GM18907 (cell line): ENCODE data around the gene PTX3.

Experiments used
- ATAC-seq: cut with Tn5 transposase; IDR thresholded peaks from one replicate; pipeline ENCODE4 v1.9.1; 2021; ENCODE audit warnings: mild to moderate bottlenecking, moderate library complexity; ENCODE audit not compliant: unreplicated experiment

Gene PTX3

DNA sequence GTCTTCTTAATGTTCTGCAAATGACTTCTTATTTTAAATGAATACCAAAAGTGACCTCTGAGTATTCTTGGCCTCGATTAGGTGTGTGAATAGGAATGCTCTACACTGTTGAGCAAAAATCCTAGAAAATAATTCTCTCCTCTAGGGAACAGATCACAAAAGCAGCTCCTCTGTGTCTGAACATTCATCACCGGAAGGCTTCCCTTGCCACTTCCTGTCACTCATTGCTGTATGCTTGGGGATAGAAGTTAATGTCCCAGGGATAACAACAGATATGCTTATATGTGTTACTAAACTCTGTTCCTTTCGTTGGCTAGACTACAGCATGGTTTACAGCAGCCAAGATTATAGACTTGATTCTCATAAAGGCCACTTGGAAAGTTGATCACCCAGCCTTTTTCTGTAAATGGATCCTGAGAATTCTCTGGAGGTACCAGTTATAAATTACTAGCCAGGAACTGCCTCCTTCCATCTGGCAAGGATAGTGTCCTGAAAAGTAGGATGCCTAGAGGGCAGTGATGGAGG is 16.0 kb upstream of the PTX3 start:
- ATAC-seq, result no peak

DNA sequence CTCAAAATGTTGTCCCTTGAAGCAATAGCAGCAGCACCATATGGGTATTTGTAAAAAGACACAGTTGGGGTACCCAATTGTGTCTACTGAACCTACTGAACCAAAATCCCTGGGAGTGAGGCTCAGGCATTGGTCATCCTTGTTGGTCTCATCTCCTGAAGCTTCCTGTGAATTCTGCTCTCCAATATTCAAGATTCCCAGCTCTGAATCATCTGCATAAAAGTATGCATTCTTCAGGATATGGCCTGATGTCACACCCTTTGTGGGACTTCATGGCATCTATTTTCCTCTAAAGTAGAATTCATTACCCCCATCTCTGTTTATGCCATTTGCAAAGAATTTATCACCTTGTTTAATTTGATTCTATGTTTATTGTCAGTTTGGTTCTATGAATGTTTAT is 13.3 kb upstream of the PTX3 start:
- ATAC-seq, result no peak

DNA sequence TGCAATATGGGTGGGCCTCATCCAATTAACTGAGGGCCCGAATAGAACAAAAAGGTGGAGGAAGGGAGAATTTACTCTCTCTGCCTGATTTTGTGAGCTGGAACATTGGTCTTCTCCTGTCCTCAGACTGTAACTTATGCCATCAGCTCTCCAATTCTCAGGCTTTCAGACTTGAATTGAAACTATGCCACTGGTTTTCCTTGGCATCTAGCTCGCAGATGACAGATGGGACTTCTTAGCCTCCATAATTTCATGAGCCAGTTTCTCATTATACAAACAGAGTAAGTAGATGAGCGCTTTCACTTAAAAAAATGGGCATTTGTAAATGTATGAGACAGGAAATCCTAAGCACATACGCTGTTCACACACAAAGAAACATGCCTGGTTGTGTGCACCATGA is 8.7 kb upstream of the PTX3 start:
- ATAC-seq, result no peak

DNA sequence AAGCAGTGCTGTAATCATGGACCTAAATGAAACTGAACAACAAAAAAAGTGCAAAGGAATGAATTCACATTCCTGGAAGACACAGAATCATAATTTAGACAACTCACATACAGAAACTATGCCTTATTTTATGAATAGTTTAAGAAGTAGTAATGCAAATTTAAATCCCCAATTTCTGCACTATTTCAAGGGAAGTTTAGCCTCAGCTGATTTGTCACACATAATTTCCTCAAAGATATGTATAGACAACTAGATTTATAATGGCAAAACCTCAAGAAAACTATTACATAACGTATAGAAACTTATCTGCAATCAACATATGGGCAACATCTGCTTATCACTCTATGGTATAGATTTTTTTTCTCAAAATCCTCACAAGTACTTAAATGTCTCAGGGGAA is 7.8 kb upstream of the PTX3 start:
- ATAC-seq, result no peak

DNA sequence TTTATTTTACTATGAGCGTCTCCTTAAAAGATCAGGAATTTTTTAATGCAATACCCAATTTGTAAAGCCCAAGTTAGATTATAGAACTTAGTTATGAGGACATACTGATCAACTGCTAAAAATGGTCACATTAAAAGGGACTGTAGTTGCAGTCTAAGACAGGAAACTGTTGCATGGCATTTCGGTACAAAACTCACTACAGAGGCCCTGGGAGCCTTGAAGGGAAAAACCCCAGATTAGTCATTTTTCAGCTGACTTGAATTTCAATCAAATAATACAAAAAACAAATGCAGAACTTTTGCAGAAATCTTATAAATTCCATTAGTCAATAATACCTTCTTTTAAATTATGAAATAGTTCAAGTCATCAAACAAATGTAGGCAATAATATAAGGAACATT is 6.9 kb upstream of the PTX3 start:
- no peak for ATAC-seq

DNA sequence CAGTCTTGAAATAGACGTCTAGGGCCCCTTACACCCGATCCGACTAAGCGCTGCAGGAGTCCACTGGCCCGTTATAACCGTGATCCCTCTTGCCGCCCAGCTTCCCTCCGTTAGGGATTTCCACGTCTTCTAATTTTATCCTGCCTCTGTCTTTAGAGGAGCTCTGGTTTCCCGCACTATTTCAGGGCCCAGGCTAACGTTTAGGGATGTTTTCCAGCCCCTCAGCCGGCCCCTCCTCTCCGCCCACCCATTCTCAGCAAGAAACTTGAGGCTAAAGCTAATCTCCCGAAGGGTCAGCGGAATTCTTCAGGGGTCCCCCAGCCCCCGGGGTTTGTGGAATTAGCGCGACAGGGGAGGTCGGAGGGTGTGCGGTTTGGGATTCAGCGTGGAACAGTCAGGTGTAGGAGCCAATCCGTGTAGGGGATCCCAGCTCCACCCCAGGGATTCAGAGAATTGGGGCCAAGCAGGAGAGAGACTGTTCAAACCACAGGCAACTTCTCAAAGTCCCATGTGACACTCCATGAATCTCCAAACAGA is 1.6 kb downstream of the PTX3 start:
- no peak for ATAC-seq

DNA sequence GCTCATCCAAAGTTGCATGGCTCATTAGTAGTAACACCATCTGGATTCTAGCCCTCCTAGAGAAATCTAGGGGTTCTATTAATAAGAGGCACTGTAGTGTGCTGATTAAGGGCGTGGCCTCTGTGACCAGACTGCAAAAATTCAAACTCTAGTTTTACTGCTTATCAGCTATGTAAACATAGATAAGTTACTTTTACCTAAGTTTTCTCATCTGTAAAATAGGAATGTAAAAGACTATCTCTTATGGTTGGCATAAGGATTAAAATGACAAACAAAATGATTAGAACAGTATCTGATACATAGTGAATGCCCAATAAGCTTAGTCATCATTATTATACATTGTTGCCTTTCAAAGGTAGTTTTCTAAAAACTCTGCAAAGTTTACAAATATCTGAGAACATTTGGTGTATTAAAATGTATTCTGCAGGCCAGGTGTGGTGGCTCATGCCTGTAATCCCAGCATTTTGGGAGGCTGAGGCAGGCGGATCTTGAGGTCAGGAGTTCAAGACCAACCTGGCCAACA is 4.5 kb downstream of the PTX3 start:
- ATAC-seq, result no peak

DNA sequence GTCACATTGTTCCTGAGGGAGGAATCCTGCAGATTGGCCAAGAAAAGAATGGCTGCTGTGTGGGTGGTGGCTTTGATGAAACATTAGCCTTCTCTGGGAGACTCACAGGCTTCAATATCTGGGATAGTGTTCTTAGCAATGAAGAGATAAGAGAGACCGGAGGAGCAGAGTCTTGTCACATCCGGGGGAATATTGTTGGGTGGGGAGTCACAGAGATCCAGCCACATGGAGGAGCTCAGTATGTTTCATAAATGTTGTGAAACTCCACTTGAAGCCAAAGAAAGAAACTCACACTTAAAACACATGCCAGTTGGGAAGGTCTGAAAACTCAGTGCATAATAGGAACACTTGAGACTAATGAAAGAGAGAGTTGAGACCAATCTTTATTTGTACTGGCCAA is 6.1 kb downstream of the PTX3 start:
- ATAC-seq, result no peak

DNA sequence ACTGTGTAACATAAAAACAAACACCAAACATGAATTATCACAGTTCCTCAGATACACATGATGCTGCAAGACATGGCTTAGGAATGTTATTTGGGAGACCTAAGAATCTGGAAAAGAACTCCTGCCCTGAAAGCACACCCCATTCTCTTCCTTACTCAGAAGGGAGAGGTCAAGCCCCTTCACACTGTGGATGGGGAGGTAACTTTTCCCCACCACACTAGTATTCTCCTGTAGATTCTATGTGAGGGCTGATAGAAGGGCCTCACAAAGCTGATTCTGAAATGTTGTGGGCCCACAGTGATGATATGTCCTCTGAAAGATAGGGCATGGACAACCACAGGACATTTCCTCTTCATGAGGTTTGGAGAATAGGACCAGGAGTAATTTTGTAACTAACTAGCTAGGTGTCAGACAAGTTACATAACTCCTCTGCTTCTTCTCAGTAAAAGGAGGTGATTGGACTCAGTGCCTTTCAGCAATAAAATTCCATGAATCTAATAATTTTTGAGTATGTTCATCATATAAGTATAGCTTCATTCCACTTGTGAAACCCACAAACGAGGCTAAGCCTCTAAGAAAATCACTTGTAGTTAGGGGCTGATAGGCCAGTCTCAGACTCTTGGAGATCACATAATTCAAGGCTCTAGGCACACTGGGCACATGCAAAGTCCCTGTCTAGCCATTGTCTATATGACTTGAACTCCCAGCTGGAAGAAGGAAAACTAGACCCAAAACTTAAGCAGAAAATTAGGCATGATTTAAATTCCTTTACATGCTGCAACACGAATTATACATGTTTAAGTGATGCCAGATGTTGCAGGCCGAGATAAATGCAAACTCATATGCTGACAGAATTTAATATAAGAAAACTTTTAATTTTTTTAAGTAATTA is 7.5 kb downstream of the PTX3 start:
- ATAC-seq, result no peak

DNA sequence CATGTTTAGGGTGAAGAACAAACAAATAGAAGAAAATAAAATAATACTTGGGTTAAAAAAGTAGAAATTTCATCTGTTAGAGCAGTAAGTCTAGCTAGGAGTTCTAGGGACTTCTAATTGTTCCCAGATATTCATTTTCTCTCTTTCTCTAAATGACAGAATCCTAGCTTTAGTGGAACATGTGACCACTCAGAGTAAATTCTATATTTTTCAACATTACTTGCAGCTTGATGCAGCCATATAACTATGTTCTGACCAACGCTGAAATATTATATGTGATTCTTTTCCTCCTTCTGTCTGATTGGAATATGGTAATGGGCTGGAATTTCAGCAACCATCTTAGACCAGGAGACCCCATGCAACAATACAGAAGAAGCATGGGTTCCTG is 8.1 kb downstream of the PTX3 start:
- ATAC-seq, result no peak

DNA sequence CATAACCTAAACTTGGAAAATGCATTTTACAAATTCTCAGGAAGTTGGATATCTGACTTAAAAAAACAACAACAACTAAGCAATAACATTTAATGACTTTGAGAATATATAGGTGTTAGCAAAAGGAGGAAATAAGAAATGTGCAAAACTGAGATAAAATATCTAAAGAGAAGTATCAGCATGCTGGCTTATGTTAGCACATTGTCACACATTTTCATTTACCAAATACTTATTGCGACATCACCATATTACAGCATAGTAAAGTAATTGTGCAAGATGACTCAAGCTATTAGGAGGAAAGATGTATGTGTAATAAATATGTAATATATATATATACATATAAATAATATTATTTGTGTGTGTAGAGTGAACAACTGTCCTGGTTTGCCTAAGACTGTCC is 9.2 kb downstream of the PTX3 start:
- no peak for ATAC-seq

DNA sequence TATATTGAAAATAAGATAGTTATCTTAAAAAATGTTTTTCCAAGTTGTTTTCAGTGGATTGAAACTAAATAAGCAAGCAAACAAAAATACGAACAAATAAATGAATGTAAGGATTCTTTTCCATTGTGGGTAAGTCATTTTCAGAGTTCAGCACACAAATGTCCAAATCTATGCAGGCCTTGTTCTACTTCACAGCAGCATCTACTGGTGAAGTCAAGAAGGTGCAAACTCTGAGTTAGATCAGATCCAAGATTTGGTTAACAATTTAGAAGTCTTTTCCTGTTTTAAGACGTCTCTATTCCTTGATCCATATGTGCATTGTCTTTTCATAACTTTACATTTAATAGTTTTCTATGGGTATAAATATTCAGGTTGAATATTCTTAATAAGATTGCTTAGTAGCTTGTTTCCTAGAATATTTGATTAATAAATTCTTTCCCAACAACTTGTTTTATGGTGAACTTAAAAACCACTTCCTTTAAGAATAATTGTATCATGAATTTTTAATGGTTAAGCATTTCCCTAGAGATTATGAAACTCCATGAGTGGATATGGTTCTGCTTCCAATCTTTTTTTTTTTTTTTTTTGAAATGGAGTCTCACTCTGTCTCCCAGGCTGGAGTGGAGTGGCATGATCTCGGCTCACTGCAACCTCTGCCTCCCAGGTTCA is 10.5 kb downstream of the PTX3 start:
- ATAC-seq, result no peak

DNA sequence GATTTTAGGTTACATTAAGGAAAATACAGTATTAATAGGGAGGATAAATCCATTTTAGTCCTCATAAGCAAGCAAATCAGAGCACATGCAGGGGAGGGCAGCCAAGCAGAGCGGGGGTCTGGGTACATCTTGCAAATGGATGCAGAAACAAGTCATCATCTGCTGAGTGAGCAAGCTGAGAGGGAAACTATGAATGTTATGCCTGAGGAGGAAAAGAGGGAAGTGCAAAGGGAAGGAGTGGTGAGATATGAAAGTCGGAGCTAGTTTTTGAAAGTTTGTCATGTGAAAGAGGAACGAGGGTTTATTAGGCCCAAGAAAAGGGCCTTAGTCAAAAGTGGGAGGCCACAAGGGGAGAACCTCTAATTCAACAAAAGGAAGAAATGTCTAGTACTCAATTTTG is 15.4 kb downstream of the PTX3 start:
- ATAC-seq, result no peak

DNA sequence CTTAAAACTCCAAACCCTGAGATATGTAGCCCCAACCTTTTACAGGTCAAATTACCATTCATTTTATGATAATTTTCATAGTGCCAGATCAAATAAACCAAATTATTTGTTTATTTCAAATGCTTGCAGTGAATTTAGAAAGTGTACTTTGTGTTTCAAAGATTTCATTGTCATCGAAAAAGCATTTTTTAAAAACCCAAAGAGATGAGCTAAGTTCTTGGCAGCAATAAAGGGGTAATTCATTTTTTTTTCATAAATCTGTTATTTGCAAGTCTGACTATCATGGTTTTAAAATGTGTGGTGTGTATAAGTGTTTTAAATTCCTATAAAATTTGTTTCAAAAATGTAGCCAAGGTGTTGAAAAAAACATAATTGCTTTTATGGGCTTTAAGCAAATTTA is 17.2 kb downstream of the PTX3 start:
- ATAC-seq, result no peak

DNA sequence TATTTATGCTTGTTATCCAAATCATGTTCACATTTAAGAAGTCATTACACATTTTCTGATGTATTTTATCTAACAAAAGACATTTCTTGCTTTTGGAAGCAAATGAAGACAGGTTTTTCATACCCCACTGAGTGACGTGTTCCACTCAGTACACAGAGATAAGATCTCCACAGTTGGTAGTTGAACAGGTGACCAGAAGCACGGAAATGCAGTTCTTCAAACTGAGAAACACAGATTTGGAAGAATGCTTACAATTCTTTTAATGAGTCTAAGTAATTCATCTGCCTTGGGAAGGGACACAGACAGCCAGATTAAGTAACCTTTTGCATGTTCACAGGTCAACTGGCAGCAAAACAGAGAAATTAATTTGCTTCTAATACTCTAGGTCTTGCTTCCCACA is 23.1 kb downstream of the PTX3 start:
- no peak for ATAC-seq

DNA sequence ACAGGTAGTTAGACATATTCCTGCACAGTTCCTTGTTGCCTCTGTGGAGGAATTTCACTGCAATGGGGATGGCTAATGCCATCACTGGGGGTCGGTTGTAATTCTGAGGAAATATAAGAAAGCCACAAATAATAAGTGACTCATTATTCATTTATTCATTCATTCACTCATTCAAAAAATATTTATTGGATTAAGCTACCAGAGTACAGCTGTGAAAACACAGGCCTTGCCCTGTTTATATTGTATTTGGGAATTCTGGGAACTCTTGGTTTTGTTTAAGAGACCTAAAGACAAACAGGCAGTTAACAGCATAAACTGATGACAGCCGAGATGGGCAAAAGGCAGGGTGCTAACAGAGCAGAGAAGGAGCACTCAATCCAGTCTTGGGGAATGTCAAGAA is 23.6 kb downstream of the PTX3 start:
- no peak for ATAC-seq

DNA sequence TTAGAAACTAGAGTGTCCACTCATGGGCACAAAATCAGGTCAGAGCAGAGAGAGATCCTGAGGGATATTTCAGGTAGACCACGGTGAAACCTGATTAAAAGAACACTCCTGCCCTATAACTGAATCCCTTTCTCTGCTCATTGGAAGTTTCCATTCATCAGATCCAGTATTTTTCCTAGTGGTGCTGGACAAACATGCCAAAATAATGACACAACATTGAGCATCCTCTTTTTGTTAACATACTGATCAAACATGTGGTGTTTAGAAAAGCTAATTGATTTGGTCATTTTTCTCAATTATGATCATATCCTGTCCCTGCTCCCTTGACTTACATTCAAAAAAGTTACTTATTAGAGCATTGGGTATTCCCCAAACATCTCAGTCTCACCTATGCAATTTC is 27.2 kb downstream of the PTX3 start:
- ATAC-seq, result no peak

DNA sequence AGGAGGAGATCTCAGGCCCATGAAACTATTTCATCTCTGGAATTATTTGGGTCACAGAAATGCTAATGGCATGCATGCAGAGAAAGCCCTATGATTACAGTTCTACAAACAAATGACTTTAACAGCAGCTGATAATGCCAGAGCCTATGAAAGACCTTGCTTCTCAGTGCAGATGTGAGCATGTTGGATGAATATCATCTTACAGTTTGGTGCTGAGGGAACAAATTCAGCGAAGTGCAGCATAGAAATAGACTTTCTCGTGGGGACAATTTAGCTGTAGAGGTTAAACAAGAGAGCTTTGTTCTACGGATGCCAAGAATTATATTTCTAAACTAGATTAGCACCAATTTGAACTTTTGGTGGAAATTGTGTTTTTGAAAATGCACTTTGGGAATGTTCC is 27.7 kb downstream of the PTX3 start:
- no peak for ATAC-seq

DNA sequence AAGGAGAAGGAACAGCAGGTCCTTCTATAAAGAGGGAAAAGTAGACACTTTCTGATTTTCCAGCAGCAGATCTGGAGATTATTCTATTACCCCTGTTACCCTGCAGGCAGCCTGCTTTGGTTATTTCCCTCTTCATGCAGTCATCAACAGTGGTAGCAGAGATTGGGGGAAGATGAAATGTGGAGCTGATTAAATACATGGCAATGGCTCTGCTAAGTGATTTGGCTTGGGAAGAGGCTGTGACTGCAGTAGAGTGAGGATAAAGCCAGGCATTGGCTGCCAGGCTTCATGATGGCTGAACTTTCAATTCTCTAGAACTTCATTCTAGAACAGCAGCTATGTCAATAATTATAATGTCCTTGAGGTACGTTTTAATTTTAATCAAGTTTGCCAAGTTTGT is 29.1 kb downstream of the PTX3 start:
- ATAC-seq, result no peak

DNA sequence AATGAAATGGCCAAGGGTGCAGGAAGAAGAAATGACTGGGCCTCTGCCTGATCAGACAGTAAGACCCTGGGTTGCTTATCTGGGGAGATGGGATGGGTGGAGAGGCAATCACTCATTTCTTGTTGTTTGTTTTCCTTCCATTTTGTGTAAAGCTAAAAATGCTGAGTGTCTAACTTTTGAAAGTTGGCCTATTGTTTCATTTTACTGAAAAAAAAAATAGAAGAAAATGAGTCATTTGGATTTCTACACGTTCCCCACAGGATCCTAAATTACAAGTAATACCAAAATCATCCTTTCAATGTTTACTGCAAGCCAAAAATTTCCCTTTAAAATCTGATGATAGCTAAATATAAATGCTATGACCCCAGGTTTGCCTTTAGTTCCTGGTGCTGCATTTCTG is 30.6 kb downstream of the PTX3 start:
- ATAC-seq, result no peak

DNA sequence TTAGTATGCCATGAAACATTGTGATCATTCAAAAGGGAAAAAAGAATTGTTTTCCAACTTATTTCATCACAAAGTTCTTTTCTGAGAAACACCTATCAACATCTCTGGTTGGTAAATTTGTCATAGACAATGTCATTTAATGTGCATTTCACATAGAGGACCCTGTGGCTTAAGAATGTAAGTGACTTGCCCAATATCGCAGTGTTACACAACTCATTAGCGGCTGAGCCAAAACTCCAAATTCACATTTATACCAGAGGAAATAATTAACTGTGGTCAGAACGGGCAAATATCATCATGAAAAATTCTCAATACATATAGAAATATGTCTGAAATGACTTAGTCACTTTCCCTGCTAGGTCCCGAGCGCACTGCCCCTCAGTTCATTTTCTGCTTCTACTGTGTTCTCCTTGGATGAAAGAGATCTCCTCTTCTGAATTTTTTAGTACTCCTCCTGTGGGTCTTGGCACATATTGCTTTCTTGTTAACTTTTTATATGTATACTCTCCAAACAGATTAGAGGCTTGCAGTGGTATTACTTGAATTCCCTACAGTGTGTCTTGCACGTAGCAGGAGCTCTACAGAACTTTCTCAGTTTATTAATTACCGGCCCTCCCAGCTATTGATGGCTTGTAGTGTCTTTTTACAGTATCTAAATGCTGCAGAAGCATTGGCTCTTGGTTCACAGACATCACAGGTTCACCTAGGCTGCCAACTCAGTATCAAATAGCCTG is 33.1 kb downstream of the PTX3 start:
- ATAC-seq, result no peak
